NT2/D1 (cell line): ENCODE results near the gene RNLS.

Experiments used
- DNase-seq: peaks from one replicate; pipeline ENCODE4 v3.0.0-alpha.2; 2011; ENCODE audit warnings: low read depth, low spot score
- H3K27me3 ChIP-seq: 2 replicates; pipeline ENCODE4 v1.6.0; 2011; ENCODE audit warnings: mild to moderate bottlenecking; ENCODE audit not compliant: insufficient read length, insufficient read depth
- H3K36me3 ChIP-seq: 2 replicates; pipeline ENCODE4 v1.6.1; 2011; ENCODE audit warnings: mild to moderate bottlenecking, low read length, mixed read lengths; ENCODE audit not compliant: insufficient read depth, insufficient read length
- H3K4me1 ChIP-seq: 2 replicates; pipeline ENCODE4 v1.5.1; 2011; ENCODE audit not compliant: insufficient read depth, insufficient read length
- H3K4me3 ChIP-seq: 2 replicates; pipeline ENCODE4 v1.5.1; 2011; ENCODE audit warnings: low read depth; ENCODE audit not compliant: insufficient read length
- H3K9ac ChIP-seq: 2 replicates; pipeline ENCODE4 v1.6.0; 2011; ENCODE audit warnings: low read depth; ENCODE audit not compliant: insufficient read length
- H3K9me3 ChIP-seq: 2 replicates; pipeline ENCODE4 v1.5.1; 2011; ENCODE audit warnings: mild to moderate bottlenecking, low read length; ENCODE audit not compliant: insufficient read depth
- SUZ12 ChIP-seq: IDR thresholded peaks from 2 replicates; pipeline ENCODE4 v1.6.1; 2011; ENCODE audit not compliant: insufficient read length, insufficient read depth; ENCODE audit errors: extremely low read depth
- YY1 ChIP-seq: IDR thresholded peaks from 2 replicates; pipeline ENCODE4 v1.6.1; 2011; ENCODE audit not compliant: insufficient read length, insufficient read depth
- ZNF274 ChIP-seq: IDR thresholded peaks from 2 replicates; pipeline ENCODE4 v1.6.1; 2011; ENCODE audit warnings: mild to moderate bottlenecking, low read depth, low read length

RNLS gene

GRCh38 chr10:88411772-88412349 lies 171.3 kb downstream of the RNLS start:
- Histone ChIP-seq H3K27me3 (no peaks in the 10 kb centered on the region), H3K9ac (no peak overlapping the region), H3K4me1 (no peaks in the 10 kb centered on the region), H3K4me3 (no peak overlapping the region), H3K9me3 (no peaks in the 10 kb centered on the region), H3K36me3 (no peaks in the 10 kb centered on the region)
- no peak for TF ChIP-seq ZNF274
- no peak for TF ChIP-seq SUZ12
- TF ChIP-seq YY1, result no peak
- no peak for DNase-seq

- H3K9ac ChIP-seq, result no peak overlapping the region
- H3K4me1 ChIP-seq, result no peaks in the 10 kb centered on the region
- no peaks in the 10 kb centered on the region for H3K9me3 ChIP-seq
- DNase-seq, result no peak
- no peak overlapping the region for H3K4me3 ChIP-seq
- no peaks in the 10 kb centered on the region for H3K27me3 ChIP-seq
- no peaks in the 10 kb centered on the region for H3K36me3 ChIP-seq
- TF ChIP-seq YY1, result no peak
- TF ChIP-seq ZNF274, result no peak
- no peak for TF ChIP-seq SUZ12
These were observed 173.3 kb downstream of the RNLS start for GRCh38 chr10:88409824-88410223.

- Histone ChIP-seq H3K27me3 (no peaks in the 10 kb centered on the region), H3K9me3 (no peaks in the 10 kb centered on the region), H3K4me1 (no peaks in the 10 kb centered on the region), H3K9ac (no peak overlapping the region), H3K36me3 (no peaks in the 10 kb centered on the region), H3K4me3 (no peak overlapping the region)
- no peak for DNase-seq
- TF ChIP-seq YY1 (no peak), SUZ12 (no peak), ZNF274 (no peak)
These were observed 173.9 kb downstream of the RNLS start for GRCh38 chr10:88409236-88409635.

GRCh38 chr10:88408096-88408495 lies 175.0 kb downstream of the RNLS start:
- Histone ChIP-seq H3K4me1 (no peaks in the 10 kb centered on the region), H3K36me3 (no peaks in the 10 kb centered on the region), H3K27me3 (no peaks in the 10 kb centered on the region), H3K4me3 (no peak overlapping the region), H3K9ac (no peak overlapping the region), H3K9me3 (no peaks in the 10 kb centered on the region)
- DNase-seq, result no peak
- TF ChIP-seq YY1 (no peak), SUZ12 (no peak), ZNF274 (no peak)

GRCh38 chr10:88404133-88404532 lies 179.0 kb downstream of the RNLS start:
- no peaks in the 10 kb centered on the region for H3K9me3 ChIP-seq
- no peaks in the 10 kb centered on the region for H3K27me3 ChIP-seq
- no peak for TF ChIP-seq SUZ12
- TF ChIP-seq ZNF274, result no peak
- no peak for TF ChIP-seq YY1
- no peak overlapping the region for H3K9ac ChIP-seq
- no peaks in the 10 kb centered on the region for H3K36me3 ChIP-seq
- no peak overlapping the region for H3K4me3 ChIP-seq
- no peaks in the 10 kb centered on the region for H3K4me1 ChIP-seq
- DNase-seq, result no peak

- H3K27me3 ChIP-seq, result no peaks in the 10 kb centered on the region
- no peak overlapping the region for H3K4me3 ChIP-seq
- H3K9me3 ChIP-seq, result peaks cover 2% of the 10 kb centered on the region; the same call in 1 of the 2 replicates
- TF ChIP-seq SUZ12, result no peak
- TF ChIP-seq ZNF274, result no peak
- TF ChIP-seq YY1, result no peak
- DNase-seq, result no peak
- H3K4me1 ChIP-seq, result no peaks in the 10 kb centered on the region
- no peaks in the 10 kb centered on the region for H3K36me3 ChIP-seq
- no peak overlapping the region for H3K9ac ChIP-seq
These were observed 181.3 kb downstream of the RNLS start for GRCh38 chr10:88401671-88402347.

- Histone ChIP-seq H3K4me3 (no peak overlapping the region), H3K9ac (no peak overlapping the region), H3K4me1 (no peaks in the 10 kb centered on the region), H3K36me3 (no peaks in the 10 kb centered on the region), H3K27me3 (no peaks in the 10 kb centered on the region), H3K9me3 (peaks cover 16% of the 10 kb centered on the region)
- DNase-seq, result no peak
- TF ChIP-seq ZNF274 (no peak), SUZ12 (no peak), YY1 (no peak)
These were observed 183.9 kb downstream of the RNLS start for GRCh38 chr10:88399240-88399639.
